Parietal lobe (tissue), 1 donor: ENCODE measurements around the gene PREB. TPM values are rescaled to one million over a fixed set of nuclear protein-coding genes. Genes with fewer than 3 reads are reported as not detected.

ENCODE experiments used
- total RNA-seq: library from RNA; depleted of rRNA; stranded (reverse); fragments of >200 nt; gene quantifications from one replicate; pipeline ENCODE4 v1.2.3, GENCODE V29; 2014

PREB gene, protein sequence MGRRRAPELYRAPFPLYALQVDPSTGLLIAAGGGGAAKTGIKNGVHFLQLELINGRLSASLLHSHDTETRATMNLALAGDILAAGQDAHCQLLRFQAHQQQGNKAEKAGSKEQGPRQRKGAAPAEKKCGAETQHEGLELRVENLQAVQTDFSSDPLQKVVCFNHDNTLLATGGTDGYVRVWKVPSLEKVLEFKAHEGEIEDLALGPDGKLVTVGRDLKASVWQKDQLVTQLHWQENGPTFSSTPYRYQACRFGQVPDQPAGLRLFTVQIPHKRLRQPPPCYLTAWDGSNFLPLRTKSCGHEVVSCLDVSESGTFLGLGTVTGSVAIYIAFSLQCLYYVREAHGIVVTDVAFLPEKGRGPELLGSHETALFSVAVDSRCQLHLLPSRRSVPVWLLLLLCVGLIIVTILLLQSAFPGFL
- 21.9 TPM for total RNA-seq

DNA sequence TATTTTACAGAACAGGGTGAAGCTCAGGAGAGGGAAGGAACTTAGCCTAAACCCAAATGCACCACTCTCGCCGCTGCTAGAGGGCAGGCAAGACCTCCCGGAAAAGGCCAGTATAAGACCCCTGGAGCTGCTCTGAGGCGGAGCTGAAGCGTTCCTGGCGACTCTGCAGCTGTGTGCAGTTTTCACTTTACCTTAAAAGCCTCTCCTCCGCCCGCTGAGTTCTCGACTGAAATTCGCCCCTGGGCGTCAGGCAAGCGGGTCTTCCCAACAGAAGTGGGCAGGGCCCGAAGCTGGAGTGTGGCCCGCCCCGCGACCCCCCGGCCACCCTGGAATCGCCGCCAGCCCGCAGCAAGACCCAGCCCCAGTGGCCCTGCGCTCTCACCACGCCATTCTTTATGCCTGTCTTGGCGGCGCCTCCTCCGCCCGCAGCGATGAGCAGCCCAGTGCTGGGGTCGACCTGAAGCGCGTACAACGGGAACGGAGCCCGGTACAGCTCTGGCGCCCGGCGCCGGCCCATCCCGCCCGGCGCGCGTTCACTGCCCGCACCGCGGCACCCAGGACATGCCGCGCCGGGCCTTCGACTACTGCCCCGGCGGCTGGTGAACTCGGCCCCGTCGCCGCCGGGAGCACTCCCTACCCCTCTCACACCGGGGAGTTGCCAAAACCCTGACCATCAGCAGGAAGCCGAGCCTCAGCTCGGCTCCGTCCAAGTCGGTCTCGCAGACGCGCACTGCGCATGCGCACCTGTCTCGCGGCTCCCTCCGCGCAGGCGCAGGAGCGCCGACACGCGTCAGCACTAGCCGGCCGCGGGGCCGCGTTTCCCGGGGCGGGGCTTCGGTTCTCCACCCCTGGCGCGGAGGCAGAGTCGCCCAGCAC, at the start of gene PREB:
Gene PREB, minus strand, starts transcription at position 732 of the 876 bp plus-strand sequence. Its CDS starts 215 bp downstream, at position 517.

DNA sequence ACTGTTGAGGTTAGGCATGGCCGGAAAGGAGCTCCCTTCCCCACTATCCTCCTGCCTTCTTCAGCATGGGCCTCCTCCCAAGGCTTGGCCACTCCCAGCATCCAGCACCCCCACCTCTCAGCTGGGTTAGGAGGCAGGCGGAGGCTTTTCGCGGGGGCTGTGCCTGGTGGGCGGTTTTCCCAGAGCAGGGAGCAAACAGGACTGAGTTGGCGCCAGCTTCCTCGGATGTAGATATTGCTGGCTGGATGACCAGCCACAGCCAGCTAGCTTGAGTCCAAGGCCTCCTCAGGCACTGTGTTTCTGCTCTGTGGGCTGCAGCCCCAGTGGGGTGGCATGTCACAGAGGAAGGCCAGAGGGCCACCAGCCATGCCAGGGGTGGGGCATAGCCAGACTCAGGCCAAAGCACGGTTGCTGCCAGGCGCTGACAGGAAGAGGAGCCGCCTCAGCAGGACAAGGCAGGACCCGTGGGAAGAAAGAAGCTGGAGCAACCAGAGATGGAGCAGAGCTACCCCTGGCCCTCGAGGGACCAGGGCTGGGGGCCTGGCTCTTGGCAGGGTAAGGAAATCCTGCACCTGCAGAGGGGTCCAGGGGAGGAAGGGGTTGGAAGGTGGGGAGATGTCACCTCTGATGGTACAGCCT, 14.5 kb upstream of the PREB start, which contains the start of gene TCF23:
Gene TCF23, plus strand, starts transcription at position 204 of the 639 bp plus-strand sequence. Its CDS starts 130 bp downstream, at position 334.

DNA sequence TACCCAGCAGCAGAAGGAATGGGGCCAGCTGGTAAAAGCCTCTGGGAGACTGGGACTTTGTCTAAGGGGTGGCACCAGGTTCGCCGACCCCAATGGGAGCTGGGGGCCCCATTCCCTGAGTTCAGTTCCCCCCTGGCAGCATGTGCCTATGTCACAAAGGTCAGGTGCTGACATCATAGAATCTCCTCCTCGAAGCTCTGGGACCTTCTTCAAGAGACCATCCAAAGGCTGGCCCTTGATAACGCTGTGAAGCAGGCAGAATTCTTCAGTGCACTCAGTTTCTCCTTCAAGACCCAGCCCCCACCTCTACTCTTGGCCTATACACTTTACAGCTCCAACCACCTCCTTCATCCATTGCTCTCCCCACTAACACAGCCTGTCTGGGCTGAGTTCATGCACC, 4.9 kb upstream of the PREB start, which contains the start of gene PRR30:
Gene PRR30, minus strand, starts transcription at position 101 of the 400 bp plus-strand sequence. CDS start 1,081 bp downstream, outside the sequence.

DNA sequence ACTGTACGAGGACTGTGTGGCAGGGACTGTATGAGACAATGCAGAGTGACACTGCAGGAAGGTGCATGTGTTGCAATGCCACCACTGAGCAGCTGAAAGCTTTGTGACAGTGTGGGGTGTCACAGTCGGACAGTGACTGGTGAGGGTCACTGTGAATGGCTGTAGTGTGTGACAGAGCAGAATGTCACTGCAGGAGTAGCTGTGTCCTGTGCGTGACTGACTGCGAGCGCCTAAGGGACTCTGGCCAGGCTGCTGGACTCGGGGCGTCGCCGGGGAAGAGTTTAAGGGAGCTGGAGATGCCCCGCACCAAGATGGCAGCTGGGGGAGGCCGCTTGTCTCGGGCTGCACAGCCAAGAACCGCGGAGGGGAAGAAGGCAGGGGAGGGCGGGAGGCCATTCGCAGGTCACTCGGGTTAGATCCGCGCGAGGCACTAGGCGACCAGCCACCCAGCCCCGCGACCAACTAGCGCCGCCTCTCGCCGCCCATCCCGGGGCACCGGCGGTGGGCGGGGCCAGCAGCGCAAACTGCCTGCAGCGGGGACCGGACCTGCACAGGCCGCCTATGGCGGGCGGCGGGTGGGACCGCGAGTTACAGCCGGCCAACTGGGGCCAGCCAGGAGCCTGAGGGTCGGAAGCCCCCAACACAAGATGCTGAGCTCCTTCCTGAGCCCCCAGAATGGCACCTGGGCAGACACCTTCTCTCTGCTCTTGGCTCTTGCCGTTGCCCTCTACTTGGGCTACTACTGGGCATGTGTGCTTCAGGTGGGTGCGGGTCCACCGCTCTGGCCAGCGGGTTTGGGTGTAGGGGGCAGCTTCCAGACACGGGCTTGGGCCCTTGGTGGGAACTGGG, 10.9 kb downstream of the PREB start, which contains the start of gene ABHD1:
Gene ABHD1, plus strand, starts transcription at position 514 of the 849 bp plus-strand sequence. Its CDS starts 134 bp downstream, at position 648.

DNA sequence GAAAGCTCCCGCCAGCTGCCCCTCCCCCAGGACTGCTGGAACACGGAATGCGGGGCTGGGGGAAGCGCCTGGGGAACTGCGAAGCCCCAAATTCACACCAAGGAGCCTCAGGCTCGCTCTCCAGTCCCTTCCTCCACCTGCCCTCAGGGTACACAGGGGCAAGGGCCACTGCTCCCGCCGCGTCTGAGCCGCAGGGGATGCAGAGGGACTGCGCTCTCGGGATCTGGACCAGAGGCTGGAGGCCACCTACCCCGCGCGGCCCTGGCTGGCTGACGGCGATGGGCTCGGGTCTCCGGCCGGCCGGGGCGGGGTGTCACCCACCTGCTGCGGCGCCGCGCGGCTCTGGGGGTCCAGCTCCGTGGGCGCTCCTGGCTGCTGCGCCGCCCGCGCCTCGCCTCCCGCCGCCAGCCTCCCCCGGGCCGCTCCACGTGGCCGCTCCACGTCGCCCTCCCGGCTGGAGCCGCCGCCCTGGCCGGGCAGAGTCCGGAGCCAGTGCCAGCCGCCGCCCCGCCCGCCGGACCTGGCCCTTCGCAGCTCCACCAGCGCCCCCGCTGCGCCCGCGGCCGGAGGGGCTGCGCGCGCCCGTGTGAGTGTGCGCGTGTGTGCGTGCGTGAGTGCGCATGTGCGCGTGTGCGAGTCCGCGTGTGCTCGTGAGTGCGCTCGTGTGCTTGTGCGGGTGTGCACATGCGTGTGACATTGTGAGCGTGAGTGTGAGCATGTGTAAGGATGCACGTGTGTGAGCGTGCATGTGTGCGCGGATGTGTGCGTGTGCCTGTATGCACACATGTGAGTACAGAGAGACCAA, 15.7 kb downstream of the PREB start, which contains the start of gene CGREF1:
Gene CGREF1, minus strand, starts transcription at position 604 of the 805 bp plus-strand sequence. CDS start 14,762 bp downstream, outside the sequence.

DNA sequence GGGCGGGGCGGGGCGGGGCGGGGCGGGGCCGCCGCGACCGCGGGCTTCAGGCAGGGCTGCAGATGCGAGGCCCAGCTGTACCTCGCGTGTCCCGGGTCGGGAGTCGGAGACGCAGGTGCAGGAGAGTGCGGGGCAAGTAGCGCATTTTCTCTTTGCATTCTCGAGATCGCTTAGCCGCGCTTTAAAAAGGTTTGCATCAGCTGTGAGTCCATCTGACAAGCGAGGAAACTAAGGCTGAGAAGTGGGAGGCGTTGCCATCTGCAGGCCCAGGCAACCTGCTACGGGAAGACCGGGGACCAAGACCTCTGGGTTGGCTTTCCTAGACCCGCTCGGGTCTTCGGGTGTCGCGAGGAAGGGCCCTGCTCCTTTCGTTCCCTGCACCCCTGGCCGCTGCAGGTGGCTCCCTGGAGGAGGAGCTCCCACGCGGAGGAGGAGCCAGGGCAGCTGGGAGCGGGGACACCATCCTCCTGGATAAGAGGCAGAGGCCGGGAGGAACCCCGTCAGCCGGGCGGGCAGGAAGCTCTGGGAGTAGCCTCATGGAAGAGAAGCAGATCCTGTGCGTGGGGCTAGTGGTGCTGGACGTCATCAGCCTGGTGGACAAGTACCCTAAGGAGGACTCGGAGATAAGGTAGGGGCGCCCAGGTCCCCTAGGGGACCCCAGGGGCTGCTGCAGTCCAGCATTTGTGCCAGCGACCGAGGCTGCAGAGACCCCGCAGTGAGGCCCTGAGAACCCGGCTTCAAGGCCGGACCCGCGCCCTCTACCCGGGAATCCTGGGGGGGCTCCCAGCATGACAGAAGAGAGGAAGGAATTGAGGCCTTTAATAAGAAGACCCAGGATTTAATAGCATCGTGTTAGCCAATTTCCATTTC, 47.5 kb downstream of the PREB start, which contains the start of gene KHK:
Gene KHK, plus strand, starts transcription at position 49 of the 870 bp plus-strand sequence. Its CDS starts 488 bp downstream, at position 537.

Other genes starting within 250 kb of the PREB start
- gene MAPRE3, start 164.0 kb downstream of the PREB start, total RNA-seq, result 35.7 TPM
- gene TMEM214, start 101.7 kb downstream of the PREB start, total RNA-seq, result 15.7 TPM
- 16.3 TPM for gene AGBL5, start 83.0 kb downstream of the PREB start, total RNA-seq
- gene OST4, start 63.0 kb downstream of the PREB start, total RNA-seq, result 192 TPM
- 2.2 TPM for gene EMILIN1, start 56.0 kb downstream of the PREB start, total RNA-seq
- gene KHK, start 47.9 kb downstream of the PREB start, total RNA-seq, result 6.9 TPM
- 29.1 TPM for gene CGREF1, start 15.5 kb downstream of the PREB start, total RNA-seq
- gene ABHD1, start 10.8 kb downstream of the PREB start, total RNA-seq, result 0.31 TPM
- not detected for gene PRR30, start 4.8 kb upstream of the PREB start, total RNA-seq
- not detected for gene TCF23, start 14.4 kb upstream of the PREB start, total RNA-seq
- gene ATRAID, start 77.4 kb upstream of the PREB start, total RNA-seq, result 35.4 TPM
- gene SLC5A6, start 77.6 kb upstream of the PREB start, total RNA-seq, result 28.8 TPM
- 20.7 TPM for gene CAD, start 82.7 kb upstream of the PREB start, total RNA-seq
- gene SLC30A3, start 128.4 kb upstream of the PREB start, total RNA-seq, result 0.31 TPM
- gene DNAJC5G, start 140.8 kb upstream of the PREB start, total RNA-seq, result not detected
- gene TRIM54, start 147.8 kb upstream of the PREB start, total RNA-seq, result not detected
- not detected for gene UCN, start 173.8 kb upstream of the PREB start, total RNA-seq
- gene MPV17, start 188.5 kb upstream of the PREB start, total RNA-seq, result 107 TPM
- gene GTF3C2, start 222.1 kb upstream of the PREB start, total RNA-seq, result 56.7 TPM
- gene EIF2B4, start 235.7 kb upstream of the PREB start, total RNA-seq, result 20.7 TPM
- 57.0 TPM for gene SNX17, start 236.0 kb upstream of the PREB start, total RNA-seq
- 12.8 TPM for gene ZNF513, start 246.1 kb upstream of the PREB start, total RNA-seq